K562 (cell line): ENCODE measurements around the gene SCEL.

Source experiments
- ARNT ChIP-seq, 2 experiments: fragments of 450-650 bp; IDR thresholded peaks; 2 replicates each; pipeline ENCODE4 v1.6.1; 2016; ENCODE audit warnings: mild to moderate bottlenecking in 1 of 2
- JUND ChIP-seq, 2 experiments: IDR thresholded peaks; 2 replicates in 1 of 2; 3 replicates in 1 of 2; pipeline ENCODE4 v1.6.1; 2011; ENCODE audit warnings: borderline replicate concordance in 2 of 2, low read depth in 2 of 2, low read length in 2 of 2, improper control_type of control experiment in 1 of 2, missing biosample characterization in 1 of 2, missing genetic modification characterization in 1 of 2, missing genetic modification reagents in 1 of 2
- POLR2AphosphoS5 ChIP-seq: IDR thresholded peaks from 2 replicates; pipeline ENCODE4 v1.6.1; 2011; ENCODE audit warnings: mild to moderate bottlenecking, low read depth, low read length, moderate library complexity; ENCODE audit not compliant: control insufficient read depth, insufficient read depth
- RAD51 ChIP-seq: fragments of 450-650 bp; IDR thresholded peaks from 2 replicates; pipeline ENCODE4 v1.7.1; 2016; ENCODE audit warnings: low read depth, mild to moderate bottlenecking, borderline replicate concordance
- STAT5A ChIP-seq: IDR thresholded peaks from 2 replicates; pipeline ENCODE4 v1.6.1; 2012; ENCODE audit warnings: low read length, inconsistent platforms, borderline replicate concordance
- TF ChIP-seq, protein P1 (sequence below), 3 experiments: IDR thresholded peaks in 2 of 3; conservative IDR thresholded peaks in 1 of 3; 2 replicates each; pipeline ENCODE4 v1.5.1; 2011 to 2012; ENCODE audit warnings: low read length in 3 of 3, mild to moderate bottlenecking in 3 of 3, control low read depth in 2 of 3, improper control_type of control experiment in 1 of 3, inconsistent platforms in 1 of 3, low read depth in 1 of 3, mixed read lengths in 1 of 3, moderate library complexity in 1 of 3; ENCODE audit not compliant: insufficient read depth in 2 of 3
- TF ChIP-seq, protein P2 (sequence below): fragments of 200-600 bp; sonication (generic); IDR thresholded peaks from one replicate; pipeline ENCODE4 v1.6.1; 2012; ENCODE audit warnings: mild to moderate bottlenecking, low read depth, low read length, inconsistent platforms

DNA sequence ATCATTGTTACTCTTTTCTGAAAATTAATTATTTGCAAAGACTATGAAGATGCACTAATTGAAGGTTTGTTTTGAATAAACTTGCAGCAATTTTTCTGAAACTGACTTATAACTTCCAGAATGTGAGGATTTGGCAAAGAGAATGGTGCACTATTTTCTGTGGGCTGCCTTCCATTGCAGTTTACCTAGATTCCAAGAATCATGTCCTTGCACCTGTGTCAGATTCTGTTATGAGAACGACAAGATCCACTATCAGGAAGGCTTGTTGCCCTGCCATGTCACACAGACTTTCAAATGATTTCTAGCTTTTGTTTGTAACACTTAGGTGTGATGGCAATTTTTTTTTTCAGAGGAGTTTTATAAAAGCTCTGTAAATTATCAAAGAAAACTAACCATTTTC, 156.4 kb downstream of the SCEL start:
- no peak for TF ChIP-seq POLR2AphosphoS5
- TF ChIP-seq, protein P1, sequence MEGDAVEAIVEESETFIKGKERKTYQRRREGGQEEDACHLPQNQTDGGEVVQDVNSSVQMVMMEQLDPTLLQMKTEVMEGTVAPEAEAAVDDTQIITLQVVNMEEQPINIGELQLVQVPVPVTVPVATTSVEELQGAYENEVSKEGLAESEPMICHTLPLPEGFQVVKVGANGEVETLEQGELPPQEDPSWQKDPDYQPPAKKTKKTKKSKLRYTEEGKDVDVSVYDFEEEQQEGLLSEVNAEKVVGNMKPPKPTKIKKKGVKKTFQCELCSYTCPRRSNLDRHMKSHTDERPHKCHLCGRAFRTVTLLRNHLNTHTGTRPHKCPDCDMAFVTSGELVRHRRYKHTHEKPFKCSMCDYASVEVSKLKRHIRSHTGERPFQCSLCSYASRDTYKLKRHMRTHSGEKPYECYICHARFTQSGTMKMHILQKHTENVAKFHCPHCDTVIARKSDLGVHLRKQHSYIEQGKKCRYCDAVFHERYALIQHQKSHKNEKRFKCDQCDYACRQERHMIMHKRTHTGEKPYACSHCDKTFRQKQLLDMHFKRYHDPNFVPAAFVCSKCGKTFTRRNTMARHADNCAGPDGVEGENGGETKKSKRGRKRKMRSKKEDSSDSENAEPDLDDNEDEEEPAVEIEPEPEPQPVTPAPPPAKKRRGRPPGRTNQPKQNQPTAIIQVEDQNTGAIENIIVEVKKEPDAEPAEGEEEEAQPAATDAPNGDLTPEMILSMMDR (IDR thresholded peaks at IDR 0.05 in 2 of 3, conservative IDR thresholded peaks at IDR 0.05 in 1 of 3; ENCODE audit: insufficient read depth in 2 of 3, low read depth in 1 of 3, low read length in 3 of 3), result no peak
- no peak for TF ChIP-seq JUND (IDR thresholded peaks at IDR 0.05; ENCODE audit: borderline replicate concordance, low read depth, low read length)
- TF ChIP-seq JUND (tag; IDR thresholded peaks at IDR 0.05; ENCODE audit: borderline replicate concordance, low read depth, low read length), result no peak
- TF ChIP-seq, protein P2, sequence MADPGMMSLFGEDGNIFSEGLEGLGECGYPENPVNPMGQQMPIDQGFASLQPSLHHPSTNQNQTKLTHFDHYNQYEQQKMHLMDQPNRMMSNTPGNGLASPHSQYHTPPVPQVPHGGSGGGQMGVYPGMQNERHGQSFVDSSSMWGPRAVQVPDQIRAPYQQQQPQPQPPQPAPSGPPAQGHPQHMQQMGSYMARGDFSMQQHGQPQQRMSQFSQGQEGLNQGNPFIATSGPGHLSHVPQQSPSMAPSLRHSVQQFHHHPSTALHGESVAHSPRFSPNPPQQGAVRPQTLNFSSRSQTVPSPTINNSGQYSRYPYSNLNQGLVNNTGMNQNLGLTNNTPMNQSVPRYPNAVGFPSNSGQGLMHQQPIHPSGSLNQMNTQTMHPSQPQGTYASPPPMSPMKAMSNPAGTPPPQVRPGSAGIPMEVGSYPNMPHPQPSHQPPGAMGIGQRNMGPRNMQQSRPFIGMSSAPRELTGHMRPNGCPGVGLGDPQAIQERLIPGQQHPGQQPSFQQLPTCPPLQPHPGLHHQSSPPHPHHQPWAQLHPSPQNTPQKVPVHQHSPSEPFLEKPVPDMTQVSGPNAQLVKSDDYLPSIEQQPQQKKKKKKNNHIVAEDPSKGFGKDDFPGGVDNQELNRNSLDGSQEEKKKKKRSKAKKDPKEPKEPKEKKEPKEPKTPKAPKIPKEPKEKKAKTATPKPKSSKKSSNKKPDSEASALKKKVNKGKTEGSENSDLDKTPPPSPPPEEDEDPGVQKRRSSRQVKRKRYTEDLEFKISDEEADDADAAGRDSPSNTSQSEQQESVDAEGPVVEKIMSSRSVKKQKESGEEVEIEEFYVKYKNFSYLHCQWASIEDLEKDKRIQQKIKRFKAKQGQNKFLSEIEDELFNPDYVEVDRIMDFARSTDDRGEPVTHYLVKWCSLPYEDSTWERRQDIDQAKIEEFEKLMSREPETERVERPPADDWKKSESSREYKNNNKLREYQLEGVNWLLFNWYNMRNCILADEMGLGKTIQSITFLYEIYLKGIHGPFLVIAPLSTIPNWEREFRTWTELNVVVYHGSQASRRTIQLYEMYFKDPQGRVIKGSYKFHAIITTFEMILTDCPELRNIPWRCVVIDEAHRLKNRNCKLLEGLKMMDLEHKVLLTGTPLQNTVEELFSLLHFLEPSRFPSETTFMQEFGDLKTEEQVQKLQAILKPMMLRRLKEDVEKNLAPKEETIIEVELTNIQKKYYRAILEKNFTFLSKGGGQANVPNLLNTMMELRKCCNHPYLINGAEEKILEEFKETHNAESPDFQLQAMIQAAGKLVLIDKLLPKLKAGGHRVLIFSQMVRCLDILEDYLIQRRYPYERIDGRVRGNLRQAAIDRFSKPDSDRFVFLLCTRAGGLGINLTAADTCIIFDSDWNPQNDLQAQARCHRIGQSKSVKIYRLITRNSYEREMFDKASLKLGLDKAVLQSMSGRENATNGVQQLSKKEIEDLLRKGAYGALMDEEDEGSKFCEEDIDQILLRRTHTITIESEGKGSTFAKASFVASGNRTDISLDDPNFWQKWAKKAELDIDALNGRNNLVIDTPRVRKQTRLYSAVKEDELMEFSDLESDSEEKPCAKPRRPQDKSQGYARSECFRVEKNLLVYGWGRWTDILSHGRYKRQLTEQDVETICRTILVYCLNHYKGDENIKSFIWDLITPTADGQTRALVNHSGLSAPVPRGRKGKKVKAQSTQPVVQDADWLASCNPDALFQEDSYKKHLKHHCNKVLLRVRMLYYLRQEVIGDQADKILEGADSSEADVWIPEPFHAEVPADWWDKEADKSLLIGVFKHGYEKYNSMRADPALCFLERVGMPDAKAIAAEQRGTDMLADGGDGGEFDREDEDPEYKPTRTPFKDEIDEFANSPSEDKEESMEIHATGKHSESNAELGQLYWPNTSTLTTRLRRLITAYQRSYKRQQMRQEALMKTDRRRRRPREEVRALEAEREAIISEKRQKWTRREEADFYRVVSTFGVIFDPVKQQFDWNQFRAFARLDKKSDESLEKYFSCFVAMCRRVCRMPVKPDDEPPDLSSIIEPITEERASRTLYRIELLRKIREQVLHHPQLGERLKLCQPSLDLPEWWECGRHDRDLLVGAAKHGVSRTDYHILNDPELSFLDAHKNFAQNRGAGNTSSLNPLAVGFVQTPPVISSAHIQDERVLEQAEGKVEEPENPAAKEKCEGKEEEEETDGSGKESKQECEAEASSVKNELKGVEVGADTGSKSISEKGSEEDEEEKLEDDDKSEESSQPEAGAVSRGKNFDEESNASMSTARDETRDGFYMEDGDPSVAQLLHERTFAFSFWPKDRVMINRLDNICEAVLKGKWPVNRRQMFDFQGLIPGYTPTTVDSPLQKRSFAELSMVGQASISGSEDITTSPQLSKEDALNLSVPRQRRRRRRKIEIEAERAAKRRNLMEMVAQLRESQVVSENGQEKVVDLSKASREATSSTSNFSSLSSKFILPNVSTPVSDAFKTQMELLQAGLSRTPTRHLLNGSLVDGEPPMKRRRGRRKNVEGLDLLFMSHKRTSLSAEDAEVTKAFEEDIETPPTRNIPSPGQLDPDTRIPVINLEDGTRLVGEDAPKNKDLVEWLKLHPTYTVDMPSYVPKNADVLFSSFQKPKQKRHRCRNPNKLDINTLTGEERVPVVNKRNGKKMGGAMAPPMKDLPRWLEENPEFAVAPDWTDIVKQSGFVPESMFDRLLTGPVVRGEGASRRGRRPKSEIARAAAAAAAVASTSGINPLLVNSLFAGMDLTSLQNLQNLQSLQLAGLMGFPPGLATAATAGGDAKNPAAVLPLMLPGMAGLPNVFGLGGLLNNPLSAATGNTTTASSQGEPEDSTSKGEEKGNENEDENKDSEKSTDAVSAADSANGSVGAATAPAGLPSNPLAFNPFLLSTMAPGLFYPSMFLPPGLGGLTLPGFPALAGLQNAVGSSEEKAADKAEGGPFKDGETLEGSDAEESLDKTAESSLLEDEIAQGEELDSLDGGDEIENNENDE, result no peak
- no peak for TF ChIP-seq STAT5A
- TF ChIP-seq ARNT (IDR thresholded peaks at IDR 0.05), result no peak
- no peak for TF ChIP-seq RAD51
